Liver (tissue), 3 donors: ENCODE data around the gene DEGS2.

ENCODE experiments used
- EGR1 ChIP-seq, 2 donors: IDR thresholded peaks; 2 replicates each; pipeline ENCODE4 v1.6.1; 2016 to 2018; ENCODE audit warnings: antibody characterized with exemption in 2 of 2, low read depth in 2 of 2
- JUND ChIP-seq, 2 donors: IDR thresholded peaks; 2 replicates each; pipeline ENCODE4 v1.6.1; 2016; ENCODE audit warnings: antibody characterized with exemption in 2 of 2
- REST ChIP-seq: IDR thresholded peaks from 2 replicates; pipeline ENCODE4 v1.6.1; 2016; ENCODE audit warnings: antibody characterized with exemption, mild to moderate bottlenecking
- RXRA ChIP-seq, 2 donors: IDR thresholded peaks; 2 replicates each; pipeline ENCODE4 v1.6.1; 2017 to 2018; ENCODE audit warnings: antibody characterized with exemption in 2 of 2, mild to moderate bottlenecking in 1 of 2
- SP1 ChIP-seq: IDR thresholded peaks from 2 replicates; pipeline ENCODE4 v1.6.1; 2018; ENCODE audit warnings: antibody characterized with exemption, mild to moderate bottlenecking
- TAF1 ChIP-seq: conservative IDR thresholded peaks from 2 replicates; pipeline ENCODE4 v1.6.1; 2016; ENCODE audit warnings: antibody characterized with exemption, mild to moderate bottlenecking
- YY1 ChIP-seq: IDR thresholded peaks from 2 replicates; pipeline ENCODE4 v1.6.1; 2016; ENCODE audit warnings: antibody characterized with exemption, mild to moderate bottlenecking
- TF ChIP-seq, protein P1 (sequence below): fragments of 150-350 bp; IDR thresholded peaks from 2 replicates; pipeline ENCODE4 v1.5.1; 2017; ENCODE audit warnings: improper control_type of control experiment, low read depth, low read length; ENCODE audit not compliant: missing input control
- donor health status: healthy.
- donor health status: healthy.

DNA sequence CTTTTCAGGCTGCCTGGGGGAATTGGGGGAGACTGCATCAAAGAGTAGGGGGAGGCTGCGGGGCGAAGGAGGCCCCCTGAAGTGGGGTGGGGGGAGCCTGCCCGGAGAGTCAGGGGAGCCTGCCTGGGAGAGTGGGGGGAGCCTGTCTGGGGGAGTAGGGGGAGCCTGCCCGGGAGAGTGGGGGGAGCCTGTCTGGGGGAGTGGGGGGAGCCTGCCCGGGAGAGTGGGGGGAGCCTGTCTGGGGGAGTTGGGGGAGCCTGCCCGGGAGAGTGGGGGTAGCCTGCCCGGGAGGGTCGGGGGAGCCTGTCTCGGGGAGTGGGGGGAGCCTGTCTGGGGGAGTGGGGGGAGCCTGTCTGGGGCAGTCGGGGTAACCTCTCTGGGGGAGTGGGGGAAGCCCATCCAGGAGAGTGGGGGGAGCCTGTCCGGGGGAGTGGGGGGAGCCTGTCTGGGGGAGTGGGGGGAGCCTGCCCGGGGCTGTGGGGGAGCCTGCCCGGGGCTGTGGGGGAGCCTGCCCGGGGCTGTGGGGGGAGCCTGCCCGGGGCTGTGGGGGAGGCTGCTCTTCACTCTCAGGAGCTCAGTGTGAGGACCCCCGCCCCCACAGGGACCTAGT is 6.5 kb upstream of the DEGS2 start:
- TF ChIP-seq TAF1: no peak
- TF ChIP-seq, protein P1, sequence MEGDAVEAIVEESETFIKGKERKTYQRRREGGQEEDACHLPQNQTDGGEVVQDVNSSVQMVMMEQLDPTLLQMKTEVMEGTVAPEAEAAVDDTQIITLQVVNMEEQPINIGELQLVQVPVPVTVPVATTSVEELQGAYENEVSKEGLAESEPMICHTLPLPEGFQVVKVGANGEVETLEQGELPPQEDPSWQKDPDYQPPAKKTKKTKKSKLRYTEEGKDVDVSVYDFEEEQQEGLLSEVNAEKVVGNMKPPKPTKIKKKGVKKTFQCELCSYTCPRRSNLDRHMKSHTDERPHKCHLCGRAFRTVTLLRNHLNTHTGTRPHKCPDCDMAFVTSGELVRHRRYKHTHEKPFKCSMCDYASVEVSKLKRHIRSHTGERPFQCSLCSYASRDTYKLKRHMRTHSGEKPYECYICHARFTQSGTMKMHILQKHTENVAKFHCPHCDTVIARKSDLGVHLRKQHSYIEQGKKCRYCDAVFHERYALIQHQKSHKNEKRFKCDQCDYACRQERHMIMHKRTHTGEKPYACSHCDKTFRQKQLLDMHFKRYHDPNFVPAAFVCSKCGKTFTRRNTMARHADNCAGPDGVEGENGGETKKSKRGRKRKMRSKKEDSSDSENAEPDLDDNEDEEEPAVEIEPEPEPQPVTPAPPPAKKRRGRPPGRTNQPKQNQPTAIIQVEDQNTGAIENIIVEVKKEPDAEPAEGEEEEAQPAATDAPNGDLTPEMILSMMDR: no peak
- TF ChIP-seq SP1: no peak
- no peak for TF ChIP-seq JUND (IDR thresholded peaks at IDR 0.05)
- TF ChIP-seq YY1: no peak
- TF ChIP-seq EGR1 (IDR thresholded peaks at IDR 0.05; ENCODE audit: low read depth in 2 of 2): no peak
- TF ChIP-seq REST: no peak
- TF ChIP-seq RXRA (IDR thresholded peaks at IDR 0.05): no peak
